NCI-H526 treated with DMSO at 0.1 percent for 48 hours (cell line): ENCODE measurements around the gene PALLD.
"Not testable (repeated sequence)": the region's sequence is repeated elsewhere in the genome, so short reads cannot be mapped to it uniquely, and the experiment has no call there.

ENCODE experiments used
- DNase-seq: peaks from one replicate; lab custom pipeline; 2025; lab: John Stamatoyannopoulos, UW

Gene PALLD

DNA sequence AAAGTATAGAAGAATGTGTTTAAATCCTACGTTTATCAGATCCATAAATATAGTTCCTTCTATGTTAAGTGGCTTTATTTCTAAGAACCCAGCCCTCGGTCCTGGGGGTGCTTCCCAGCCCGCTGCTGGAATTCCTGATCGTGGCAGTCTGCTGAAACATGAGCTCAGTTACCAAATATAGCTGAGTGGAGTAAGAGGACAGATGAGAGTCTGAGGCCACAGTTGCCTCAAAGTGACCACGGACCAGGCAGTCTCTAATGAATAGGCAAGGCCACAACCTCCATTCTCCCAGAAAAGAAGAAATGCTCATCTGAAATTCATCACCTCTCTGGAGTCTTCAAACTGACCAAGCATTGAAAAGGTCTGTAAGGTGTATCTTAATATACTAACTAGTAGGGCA, at the start of gene PALLD:
PALLD (plus strand) TSS at position 219 of the 400 bp plus-strand sequence.
- no peak for DNase-seq

DNA sequence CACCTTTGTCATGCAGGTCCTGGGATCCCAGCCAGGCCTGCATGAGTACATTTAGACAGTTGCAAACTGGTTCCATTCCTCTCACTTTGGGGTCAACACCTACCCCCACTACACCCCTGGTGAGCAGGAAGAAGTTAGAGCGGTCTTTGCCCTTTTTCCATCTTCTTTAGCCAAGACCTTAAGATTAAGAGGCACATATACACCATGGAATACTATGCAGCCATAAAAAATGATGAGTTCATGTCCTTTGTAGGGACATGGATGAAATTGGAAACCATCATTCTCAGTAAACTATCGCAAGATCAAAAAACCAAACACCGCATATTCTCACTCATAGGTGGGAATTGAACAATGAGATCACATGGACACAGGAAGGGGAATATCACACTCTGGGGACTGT, 47.8 kb upstream of the PALLD start:
- DNase-seq: not testable (repeated sequence)

DNA sequence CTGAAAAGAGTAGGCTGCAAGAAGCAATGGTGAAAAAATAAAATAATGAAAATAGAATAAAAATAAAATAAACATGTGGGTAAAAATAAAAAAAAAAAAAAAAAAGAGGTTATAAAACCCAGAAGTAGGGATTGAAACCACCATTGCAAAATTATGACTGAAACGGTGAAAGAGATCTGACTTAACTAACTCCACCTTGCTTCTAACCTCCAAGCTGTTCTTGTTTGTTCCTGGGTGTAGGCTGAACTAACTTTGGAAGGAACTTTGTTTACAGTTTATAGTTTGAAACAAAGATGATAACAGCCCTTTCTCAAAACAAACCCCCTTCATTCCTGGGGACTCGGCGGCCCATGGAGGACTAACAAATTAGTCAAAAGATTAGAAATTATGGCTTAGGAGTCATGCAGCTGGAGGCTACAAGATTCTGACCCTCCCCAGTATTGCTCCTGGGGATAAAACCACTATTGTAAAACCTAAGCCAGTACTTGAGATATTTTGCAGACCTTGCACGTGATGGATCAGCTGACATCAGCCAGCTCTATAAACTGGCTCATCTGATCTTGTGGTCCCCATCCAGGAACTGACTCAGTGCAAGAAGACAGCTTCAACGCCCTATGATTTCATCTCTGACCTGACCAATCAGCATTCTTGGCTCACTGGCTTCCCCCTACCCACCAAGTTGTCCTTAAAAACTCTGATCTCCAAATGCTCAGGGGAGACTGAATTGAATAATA, 47.0 kb upstream of the PALLD start:
- DNase-seq: no peak

DNA sequence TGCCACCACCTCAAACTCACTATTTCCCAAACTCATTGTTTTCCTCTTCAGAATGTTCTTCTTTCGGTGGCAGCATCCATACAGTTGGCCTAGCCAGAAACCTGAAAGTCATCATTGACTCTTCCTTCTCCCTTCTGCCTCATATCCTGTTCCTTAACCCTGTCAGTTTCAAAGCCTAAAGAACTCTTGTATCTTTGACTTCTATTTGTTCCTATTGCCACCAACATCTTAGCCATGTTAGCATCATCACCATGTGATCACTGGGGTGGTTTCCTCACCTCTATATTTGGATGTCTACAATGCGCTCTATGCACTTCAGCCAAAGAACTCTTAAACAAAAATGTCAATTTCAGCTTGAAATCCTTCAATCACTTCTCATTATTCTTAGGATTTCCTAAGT, 45.5 kb upstream of the PALLD start:
- DNase-seq: no peak

DNA sequence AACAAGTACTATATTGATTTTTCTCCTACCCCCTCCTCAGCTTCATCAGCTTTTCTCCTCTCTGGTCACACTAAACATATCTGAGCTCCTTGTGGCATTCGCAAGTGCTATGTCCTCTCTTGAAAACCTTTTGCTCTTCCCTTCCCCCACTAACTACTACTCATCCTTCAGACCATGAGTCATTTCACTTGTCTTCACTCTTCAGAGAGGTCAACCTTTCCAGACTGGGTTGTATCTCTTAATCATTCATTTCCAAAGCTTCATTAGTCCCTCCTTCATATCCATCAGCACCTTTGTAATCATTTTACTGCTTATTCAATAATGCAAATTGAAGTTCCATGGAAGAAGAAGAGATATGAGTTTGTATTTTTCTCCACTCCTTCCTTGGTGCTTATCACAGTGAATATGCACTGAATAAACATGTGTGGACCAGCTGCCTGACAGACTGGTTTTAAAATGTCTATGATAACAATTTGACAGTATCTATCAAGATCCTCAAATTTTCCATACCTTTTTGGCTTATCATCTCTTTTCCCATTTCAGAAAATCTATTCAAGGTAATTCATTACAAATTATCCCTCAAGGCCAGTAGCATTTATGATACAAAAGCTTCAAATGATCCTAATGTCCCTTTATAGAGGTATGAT, 45.0 kb upstream of the PALLD start:
- DNase-seq: no peak

DNA sequence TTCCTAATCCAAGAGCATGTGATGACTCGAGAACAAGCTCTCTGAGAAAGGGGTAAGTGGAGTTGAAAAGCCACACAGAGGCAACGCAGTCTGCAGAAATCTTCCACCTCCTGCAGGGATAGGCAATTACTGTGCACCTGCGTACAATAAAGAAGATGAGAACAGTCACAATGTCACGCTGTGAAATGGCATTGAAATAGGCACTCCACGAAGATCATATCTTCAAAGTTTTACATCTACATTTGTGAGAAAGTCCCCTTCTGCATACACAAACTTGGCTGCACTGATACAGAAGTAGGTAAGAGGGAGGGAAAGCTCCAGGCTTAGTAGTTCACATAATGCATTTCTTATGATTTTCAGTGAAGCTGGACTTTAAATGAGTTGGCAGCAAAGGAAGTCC, 43.7 kb upstream of the PALLD start:
- no peak for DNase-seq

DNA sequence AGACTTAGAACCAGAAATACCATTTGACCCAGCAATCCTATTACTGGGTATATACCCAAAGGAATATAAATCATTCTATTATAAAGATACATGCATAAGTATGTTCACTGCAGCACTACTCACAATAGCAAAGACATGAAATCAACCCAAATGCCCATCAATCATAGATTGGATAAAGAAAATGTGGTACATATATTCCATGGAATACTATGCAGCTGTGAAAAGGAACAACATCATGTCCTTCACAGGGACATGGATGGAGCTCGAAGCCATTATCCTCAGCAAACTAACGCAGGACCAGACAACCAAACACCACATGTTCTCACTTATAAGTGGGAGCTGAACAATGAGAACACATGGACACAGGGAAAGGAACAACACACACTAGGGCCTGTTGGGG, 38.6 kb upstream of the PALLD start:
- not testable (repeated sequence) for DNase-seq

DNA sequence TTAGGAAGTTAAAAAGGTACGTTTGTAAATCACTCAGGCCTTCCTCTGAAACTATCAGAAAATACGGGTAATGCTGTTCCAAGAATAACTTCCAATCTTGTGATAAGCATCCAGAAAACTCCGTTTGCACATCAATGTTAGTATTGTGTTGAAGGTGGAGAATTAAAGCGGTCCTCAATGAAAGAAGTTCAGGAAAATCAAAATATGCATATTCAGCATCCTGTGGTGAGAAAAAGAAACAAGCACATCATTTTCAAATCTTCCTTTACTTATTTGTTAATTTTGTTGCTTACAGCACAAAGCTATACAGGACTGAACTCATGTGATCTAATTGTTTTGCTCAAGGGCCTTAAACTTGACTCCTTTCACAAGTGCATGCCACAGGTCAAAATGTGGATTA, 35.0 kb upstream of the PALLD start:
- DNase-seq: no peak

DNA sequence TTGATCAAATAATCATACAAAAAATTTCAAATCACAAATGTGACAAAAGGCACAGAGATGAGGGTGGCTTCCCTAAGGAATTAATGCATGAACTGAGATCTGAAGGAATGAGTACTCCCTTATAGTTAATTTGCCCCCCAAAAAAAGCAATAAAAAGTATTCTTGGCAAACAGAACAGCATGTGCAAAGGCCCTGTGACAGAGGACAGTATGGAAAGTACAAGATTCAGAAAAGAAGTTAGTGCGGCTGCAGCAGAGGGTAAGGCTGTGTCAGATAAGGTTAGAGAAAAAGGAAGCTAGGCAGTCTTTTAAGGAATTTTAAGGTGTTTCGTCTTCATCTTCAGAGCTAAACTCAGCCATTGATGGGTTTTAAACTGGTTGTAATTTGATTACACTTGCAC, 23.9 kb upstream of the PALLD start:
- DNase-seq: no peak

DNA sequence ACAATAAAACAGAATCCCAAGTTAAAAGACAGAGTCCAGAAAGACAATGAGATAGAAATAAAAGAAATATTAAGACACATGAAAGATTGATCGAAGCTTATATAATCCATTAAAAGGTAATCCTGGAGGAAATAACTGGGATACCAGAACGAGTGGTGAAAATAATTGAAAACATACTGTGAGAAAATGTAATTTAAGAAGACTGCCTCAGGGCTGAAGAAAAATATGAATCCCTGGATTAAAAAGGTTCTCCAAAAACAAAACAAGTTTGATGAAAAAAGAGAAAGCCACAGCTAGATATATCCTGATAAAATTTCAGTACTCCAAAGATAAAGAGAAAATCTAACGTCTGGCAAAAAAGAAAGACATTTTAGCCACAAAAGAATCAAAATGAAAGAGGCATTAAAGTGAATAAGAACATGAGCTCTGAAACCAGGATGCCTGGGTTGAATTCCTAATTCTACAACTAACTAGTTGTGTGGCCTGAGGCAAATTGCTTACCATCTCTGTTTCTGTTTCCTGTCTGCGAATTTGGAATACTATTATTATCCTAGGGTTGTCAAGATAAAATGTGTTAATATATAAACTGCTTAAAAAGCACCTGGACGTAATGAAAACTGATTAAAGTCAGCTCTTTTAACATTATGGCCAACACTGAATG, 22.1 kb upstream of the PALLD start:
- no peak for DNase-seq

DNA sequence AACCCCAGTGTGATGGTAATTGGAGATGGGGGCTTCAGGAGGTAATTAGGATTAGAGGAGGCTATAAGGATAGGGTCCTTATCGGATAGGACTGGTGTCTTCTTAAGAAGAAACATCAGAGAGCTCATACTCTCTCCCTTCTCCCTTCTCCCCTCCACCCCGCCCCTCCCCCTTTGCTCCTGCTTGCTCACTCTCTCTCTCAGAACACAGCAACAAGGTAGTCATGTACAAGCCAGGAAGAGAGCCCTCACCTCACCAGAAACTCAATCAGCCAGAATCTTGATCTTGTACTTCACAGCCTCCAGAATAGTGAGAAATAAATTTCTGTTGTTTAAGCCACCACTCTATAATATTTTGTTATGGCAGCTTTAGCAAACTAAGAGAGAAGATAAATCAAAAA, 21.1 kb upstream of the PALLD start:
- no peak for DNase-seq

DNA sequence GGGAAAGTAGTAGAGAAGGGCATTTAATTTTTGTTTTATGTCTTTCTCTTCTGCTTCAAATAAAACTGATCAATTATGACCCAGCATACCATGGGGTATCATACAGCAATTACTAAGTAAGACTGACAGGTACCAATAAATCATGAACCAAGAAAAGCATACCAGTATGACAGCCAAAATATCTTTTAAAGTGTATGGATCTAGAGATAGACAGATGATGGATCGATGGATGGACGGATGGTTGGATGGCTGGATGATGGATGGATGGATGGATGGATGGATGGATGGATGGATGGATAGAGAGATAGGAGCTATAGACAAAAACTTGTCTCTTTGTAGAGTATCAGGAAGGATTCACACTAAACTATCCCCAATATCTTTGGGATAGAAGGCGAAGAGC, 18.0 kb upstream of the PALLD start:
- no peak for DNase-seq

DNA sequence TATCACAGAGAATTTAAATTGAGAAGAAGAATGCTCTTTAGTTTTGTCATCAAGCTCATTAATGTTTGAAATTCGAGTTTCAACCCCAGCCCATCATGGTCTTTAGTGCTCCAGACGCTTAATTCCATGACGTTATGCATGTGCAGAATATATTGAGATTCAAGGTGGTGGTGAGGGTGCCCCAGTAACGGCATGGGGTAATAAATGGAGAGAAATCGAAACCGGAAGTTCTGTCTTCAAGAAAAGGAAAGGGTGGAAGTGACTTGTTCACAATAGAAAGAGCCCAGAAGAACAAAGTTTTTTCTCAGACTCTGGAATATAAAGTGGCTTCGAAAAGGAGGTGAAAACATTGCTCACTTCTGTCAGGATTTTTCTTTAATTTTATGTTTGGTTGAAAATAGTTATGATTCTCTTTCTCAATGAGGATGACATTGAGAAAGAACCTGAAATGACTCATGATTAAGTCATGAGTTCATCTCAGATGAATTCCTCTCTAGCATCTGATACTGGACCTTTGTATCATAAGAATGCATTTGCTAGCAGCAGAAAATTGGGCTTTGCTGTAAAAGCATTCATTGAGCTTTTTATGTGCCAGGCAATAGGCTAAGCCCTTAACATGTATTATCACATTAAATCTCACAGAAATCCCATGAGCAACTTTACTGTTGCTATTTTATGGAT, 15.8 kb upstream of the PALLD start:
- peak; percentile 53 for DNase-seq

DNA sequence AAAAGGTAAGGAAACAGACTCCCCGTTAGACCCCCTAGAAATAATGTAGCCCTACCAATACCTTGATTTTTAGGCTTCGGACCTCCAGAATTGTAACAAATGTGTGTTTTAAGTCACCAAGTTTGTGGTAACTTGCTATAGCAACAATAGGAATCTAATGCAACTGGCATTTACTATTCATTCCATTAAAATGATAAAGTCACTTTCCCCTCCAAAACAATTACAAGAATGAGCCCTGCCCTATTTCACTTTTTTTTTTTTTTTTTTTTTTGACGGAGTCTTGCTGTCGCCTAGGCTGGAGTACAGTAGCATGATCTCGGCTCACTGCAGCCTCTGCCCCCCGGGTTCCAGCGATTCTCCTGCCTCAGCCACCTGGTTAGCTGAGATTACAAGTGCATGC, 13.0 kb upstream of the PALLD start:
- DNase-seq: no peak

DNA sequence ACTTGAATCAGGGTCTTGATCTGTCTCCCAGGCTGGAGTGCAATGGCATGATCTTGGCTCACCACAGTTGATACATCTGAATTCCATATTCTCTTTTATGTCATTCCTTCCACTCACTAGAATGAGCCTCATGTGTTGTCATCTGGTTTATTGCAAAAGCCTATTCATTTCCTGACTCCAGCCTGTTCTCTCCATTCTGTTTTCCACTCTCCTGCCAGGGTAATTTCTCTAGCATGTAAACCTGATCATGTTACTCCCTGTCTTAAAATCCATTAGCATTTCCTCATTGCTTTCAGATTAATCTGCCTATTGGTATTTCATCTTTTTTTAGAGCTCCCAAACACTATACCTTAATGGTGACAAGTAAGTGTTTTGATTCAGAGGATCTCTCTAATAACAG, 12.2 kb upstream of the PALLD start:
- no peak for DNase-seq

DNA sequence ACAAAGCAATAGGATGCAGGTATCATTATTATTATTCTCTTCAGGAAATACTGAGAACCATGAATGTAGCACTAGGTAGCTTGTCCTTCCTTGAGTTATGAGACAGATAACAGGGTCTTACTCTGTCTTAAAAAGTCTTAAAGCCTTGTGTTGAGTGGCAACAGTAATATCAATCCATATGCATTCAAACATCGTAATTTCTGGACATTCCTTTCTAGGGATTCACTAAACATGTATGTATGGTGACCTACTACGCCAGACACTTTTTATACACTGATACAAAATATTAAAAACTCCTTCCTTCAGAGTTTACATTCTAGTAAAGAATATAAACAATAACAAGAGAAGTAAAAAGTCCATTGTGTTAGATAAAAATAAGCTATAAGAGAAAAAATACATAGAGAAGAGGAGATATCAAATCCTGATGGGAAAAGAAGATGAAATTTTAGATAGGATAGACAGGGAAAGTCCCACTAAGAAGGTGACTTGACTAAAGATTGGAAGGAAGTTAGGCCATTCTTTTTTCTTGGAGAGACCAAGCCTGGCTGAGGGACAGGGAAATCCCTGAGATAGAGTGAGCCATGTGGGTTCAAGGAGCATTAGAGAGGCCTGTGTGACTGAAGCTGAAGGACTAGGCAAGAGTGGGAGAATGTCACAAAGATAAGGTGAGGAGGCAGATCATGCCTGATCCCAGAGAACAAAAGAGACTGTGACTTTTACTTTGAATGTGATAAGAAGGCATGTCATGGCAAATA, 11.5 kb upstream of the PALLD start:
- no peak for DNase-seq

DNA sequence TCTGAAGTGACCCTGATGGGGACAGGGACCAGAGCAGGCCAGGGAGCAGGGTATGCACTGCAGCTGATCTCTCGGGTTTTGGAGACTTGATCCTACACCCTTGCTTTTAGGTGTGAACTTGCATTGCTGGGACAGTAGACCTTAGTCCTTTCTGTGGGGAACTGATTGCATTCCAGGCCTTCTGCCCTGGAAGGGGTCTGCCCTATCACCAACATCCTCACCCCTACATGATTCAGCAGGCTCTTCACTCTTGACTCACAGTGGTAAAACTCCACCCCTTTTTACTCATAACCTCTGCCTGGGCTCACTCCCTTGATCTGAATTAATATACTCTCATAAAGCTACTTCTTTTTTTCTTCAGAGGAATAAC, 10.0 kb upstream of the PALLD start:
- DNase-seq: no peak

DNA sequence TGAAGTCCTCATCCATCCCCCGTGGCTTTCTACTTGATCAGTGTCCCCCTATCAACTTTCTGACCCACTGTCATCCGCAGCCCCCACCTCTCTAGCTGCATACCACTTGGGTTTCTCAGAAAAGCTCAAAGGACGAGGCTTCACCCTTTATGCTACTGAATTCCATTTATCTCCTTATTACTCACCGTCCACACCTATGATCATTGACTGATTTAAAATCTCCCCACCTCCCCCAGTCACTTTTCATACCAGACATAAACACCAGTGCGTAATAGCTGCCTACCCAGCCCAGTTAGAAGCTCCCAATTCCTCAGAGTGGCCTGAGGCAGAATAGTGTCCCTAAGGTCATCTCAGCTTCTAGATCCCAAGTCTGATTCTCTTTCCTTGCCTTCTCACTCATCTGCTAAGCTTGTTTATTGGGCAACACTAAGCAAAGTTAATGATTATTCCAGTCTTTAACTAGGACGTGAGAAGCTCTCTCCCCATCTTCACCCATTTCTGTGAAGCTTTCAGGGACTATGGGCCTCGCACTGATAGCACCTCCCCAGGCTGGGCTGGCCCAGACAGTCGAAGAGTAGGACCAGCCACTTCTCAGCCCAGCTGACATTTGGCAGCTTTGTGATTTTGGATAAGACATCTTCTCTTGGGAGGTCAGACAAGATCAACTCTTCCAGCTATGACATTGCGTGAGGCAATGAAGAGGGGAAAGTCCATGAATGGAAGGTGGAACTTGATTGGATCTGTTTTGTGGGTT, 9.4 kb upstream of the PALLD start:
- DNase-seq: no peak

DNA sequence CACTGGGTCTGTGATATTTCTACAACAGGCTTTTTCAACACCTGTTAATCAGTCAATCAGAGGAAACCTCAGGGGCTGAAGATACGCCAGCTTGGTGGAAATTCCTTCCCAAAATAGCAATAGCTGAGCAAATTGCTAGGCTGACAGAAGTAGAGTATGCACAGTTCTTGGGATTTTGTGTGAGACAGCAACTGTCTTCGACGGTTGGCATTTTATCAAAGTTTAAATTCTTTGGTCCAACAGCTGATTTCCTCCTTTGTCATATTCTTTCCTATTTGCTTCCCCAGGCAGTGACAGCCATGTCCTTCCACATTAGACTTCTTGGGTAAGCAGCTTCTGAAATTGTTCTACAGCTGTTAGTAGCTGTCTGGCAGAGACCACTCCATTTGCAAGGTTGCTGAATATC, 8.0 kb upstream of the PALLD start:
- DNase-seq: no peak

DNA sequence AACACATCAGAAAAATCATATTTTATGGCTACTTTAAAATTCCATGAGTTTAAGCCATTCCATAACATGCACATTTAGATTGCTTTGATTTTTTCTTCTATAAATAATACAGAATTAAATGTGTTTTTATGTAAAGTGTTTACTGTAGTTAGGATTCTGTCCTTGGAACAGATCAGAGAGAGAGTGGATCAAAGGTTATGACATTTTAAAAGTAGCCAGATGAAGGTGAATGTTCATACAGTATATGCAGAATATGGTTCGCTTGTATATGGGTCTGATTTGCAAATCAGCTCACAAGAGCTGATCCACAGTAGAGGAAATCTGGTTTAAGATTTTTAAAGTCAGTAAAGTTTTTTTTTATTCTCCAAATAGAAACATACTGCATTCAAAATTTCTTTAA, 7.2 kb upstream of the PALLD start:
- DNase-seq: no peak

DNA sequence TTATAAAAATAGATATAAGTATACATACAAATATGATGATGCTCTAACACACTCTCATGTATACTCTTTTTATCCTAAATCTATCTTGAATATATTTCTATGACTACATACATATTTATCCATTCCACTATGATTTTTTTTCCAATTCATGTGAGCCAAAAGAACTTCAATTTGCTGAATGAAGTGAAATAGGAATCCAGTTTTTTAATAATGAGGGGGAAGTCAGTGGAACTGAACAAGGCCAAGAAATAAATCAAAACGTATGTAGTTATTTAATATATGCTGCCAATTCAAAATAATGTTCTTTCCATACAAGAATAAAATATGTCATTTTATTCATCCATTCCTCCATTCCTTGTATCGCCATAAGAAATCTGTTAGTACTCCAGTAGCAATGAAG, 6.1 kb upstream of the PALLD start:
- no peak for DNase-seq

DNA sequence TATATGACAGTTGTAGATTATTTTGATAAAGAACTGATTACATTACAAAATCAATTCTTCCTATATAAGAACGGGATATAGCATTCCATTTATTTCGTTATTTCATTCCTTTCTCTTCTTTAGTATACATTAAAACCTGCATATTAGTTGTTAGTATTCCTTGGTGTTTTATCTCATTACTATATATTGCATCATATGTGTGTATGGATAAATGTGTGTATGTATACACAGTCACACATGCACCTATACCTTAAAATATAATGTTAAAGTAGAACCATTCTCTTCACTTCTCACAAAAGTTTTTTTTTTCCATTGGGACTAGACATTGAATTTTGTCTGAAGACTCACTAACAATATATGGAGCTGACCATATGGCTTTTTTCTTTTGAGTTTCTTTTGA, 5.3 kb upstream of the PALLD start:
- no peak for DNase-seq
